GM21723 (cell line): ENCODE results near the gene EMSY.

Experiments used
- ATAC-seq: cut with Tn5 transposase; IDR thresholded peaks from one replicate; pipeline ENCODE4 v1.9.1; 2021; ENCODE audit warnings: mild to moderate bottlenecking, moderate library complexity; ENCODE audit not compliant: unreplicated experiment

The EMSY gene

DNA sequence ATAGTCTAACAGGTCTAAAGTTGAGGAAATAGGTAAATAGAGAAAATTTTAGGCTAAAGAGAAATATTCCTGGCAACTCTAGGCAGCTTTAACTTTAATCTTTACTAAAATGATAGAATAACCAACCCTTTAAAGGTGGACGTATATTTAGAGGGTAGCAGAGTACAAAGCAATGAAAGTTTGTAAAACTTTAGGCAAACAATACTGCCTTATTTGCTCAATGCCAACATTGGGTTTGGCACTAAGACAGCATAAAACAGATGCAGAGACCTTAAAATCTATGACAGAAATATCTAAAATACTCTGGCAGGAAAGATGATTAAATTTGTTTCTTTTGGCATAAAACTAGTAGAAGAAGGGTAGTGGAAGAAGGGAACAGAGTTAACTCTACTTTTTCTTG is 70.7 kb downstream of the EMSY start:
- no peak for ATAC-seq

DNA sequence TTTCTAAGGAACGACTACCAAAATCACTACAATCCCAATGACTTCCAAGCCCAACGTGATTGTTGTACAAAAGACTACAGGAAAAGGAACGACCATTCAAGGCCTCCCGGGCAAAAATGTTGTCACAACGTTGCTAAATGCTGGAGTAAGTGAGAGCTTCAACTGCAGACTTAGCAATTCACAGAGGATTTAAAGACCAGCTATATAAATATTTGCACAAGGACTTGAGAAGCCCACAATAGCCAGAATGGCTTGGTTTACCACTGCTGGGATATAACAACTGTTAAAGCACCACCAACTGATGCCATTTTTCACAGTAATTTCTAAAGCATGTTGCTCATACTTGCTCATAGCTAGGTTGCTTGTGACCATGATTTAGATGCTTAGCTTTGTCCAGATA is 78.3 kb downstream of the EMSY start:
- no peak for ATAC-seq

DNA sequence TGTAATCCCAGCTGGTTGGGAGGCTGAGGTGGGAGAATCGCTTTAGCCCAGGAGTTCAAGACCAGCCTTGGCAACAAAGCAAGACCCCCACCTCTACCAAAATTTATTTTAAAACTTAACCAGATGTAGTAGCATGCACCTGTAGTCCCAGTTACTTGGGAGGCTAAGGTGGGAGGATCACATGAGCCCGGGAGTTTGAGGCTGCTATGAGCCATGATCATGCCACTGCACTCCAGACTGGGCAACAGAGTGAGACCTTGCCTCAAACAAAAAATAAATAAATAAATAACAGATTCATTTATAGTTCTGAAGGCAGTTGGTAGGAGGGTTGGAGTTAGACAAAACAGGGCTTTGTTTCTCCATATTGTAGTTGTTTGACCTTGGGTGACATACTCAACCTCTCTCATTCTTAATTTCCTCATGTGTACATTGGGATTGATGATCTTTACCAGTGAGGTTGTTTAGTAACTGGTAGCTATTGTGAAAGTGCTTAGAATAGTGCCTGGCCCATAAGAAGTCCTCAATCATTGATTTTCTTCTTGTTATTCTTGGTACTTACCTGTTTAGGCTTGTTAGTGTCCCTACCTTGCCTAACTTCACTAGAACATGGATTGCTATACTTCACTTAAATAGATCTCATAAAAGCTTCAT is 79.1 kb downstream of the EMSY start:
- ATAC-seq: no peak

DNA sequence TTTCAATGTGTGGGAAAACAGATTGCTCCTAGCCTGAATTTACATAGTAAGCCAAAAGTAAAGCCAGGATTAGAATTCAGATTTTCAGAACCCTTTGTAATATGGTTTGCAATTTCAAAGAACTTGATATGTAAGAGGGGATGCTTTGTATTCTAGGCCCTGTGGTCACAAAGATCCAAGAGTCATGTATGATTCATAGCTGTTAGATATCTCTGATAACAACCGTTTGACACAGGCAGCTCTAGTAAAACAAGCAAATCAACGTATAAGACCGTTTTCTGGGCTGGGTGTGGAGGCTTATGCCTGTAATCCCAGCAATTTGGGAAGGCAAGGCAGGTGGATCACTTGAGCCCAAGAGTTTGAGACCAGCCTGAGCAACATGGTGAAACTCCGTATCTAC is 79.6 kb downstream of the EMSY start:
- no peak for ATAC-seq

DNA sequence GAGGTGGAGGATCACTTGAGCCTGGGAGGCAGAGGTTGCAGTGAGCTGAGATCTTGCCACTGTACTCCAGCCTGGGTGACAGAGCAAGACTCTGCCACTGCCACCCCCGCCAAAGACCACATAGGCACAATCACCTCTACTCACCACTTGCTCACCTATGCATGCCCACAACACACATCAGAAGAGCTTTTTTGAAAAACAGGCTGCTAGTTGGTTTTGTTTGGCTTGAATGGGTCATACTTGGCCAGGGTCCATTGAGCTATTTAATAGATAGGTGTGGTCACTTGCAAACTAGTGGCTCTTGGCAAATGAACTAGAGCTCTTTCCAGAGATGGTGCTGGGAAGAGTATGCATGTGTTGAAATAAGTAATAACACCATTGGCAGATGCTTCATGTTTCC is 80.1 kb downstream of the EMSY start:
- ATAC-seq: no peak

DNA sequence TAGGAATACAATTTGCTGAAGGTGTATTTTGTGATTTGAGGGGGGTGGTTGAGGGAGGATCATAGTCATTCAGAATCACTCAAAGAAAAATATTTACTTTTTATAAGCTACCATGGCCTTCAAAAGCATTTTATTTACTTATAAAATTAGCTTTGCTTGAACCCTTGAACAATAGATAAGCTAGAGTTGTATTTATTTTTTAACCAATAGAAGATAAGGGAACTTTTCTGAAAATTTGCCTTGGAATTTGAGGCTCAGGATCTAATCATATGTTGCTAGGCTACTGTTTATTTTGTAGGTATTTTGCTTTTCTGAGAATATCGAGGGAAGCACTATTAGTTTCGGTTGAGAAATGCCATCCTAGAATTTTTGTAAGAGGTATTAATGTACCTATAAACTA is 82.1 kb downstream of the EMSY start:
- no peak for ATAC-seq

- no peak for ATAC-seq
Measured at GRCh38 chr11:76542436-76542835, 97.6 kb downstream of the EMSY start.

DNA sequence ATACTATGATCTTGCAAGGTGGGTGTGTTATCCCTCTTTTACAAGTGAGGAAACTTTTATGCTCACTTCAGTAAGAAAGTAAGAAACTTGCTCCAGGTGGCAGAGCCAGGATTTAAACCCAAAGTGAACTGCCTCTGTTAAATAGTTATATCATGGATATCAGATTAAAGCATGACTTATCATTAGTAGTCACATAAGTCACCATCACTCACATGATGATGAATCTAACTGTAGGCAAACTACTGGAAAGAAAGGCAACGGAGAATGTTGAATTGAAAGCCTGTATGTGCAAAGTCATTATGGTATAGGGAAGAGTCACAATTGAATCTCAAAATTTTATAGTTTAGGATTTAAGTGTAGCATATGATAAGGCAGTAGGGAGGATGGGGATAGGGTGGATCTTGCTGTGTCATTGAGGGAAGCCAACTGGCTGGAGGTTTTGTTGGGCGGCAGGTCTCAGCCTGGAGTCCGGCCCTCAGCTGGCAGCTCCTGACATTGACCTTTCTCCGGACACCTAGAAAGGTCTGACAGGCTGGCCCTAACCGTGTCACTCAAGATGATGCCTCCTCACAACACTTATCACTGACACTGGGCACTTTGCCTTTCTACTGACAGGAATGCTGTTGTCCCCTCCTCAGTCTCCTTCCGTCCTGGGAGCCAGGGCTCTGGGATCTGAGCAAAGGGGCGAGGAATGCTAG is 98.3 kb downstream of the EMSY start:
- no peak for ATAC-seq

DNA sequence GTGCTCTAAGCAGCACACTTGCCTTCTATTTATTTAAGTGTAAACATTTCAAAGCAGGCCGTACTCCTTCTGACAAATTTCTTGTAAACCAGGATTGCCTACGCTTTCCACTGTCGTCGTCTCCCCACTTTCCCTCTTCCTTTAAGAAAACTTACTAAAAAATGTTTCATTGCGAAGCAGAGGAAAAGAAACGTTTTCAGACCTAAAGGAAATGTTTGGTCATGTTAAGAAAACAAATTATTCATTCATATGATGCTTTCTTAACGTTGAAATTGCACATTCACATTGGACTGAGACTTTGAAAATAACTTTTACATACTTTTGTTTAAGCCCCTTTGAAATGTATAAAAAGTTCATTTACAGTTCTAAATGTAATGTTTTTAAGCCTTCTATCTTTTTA is 106.0 kb downstream of the EMSY start:
- no peak for ATAC-seq

DNA sequence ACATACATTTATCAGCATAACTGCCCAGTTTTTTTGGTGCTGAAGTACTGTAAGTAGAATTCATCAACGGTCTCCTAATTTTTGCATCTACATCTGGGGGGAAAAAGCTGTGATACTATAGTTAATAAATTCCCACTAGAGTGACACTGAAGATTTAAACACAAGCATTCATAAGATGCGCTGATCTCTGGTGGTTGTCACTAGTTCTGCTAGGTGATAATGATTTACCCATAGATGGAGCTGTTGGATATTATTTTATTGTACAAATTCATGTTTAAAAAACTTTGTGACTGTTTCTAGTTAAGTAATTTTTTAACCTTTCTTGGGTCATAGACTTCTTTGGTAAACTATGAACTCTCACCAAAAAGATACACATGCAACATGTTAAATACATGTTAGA is 106.6 kb downstream of the EMSY start:
- no peak for ATAC-seq

GRCh38 chr11:76552987-76553386 is 108.2 kb downstream of the EMSY start:
- no peak for ATAC-seq

- no peak for ATAC-seq
Measured at GRCh38 chr11:76553554-76554476, 109.0 kb downstream of the EMSY start.

- ATAC-seq: no peak
Measured at GRCh38 chr11:76554767-76555166, 109.9 kb downstream of the EMSY start.

DNA sequence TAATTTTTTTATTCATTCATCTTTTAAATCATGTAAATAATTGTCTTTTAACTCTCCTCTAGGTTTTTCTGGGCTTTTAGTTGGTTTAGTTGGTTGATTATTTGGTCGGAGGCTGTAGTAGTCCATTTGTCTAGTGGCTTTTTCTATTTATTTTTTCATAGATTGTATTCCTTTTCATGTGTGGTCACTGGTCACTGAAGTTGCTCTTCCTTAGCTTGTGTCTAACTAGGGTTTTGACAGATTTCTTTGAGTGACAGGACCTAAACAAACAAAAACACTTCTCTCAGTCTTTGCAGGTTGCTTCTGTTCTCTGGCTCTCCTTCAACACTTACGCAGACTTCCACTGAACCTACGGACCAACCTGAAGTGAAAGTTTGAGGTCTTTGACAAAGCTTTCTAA is 112.6 kb downstream of the EMSY start:
- ATAC-seq: no peak

GRCh38 chr11:76558473-76558872 is 113.7 kb downstream of the EMSY start:
- ATAC-seq: no peak

DNA sequence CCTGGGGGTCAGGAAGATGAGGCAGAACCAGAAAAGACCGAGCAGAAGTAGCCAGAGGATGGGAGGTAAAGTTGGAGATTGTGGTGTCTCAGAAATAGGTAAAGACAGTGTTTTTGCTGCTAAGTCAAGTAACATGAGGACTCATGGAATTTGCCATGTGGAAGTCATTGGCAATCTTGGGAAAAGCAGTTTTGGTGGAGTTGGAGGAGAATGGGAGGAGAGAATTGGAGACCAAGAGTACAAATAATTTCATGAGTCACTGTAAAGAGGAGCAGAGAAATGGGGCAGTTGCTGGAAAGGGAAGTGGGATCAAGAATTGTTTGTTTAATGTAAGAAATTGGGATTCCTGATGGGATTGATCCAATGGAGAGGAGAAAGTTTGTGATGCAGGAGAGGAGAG is 114.1 kb downstream of the EMSY start:
- ATAC-seq: no peak

DNA sequence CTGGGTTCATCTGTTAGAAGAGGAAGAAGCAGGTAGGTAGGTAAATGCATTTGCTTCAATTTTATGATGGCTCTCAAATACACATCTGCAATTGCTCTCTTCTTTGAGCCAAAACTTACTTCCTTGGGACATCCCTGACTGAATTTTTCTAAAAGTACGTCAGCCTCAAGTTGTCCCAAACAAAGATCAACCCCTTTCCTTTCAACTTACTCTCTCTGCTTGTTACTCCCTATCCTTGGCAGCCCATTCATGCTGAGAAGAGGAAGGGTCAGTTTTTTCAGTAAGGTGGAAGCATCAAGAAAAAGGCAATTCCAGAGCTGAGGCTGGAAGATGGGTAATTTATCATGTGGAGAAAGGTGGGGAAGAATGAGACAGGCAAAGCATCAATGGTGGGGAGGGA is 114.5 kb downstream of the EMSY start:
- ATAC-seq: no peak

DNA sequence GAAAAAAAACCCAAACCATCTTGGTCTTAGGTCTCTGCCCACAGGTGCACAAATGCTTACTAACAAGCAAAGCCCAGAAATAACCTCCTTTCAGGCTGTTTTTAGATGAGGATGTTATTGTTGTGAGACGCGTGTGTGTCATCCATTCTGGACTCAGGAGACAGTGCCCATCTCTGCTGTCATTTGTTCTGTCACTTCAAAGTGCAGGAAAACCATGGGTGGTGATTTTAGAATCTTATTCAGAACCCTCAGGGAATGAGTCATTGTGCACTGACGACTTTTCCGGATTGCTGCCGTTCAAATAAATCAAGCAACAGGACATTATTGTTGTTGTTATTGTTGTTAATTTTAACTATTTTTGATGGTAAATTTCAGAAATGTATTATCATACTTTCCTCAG is 115.4 kb downstream of the EMSY start:
- no peak for ATAC-seq

GRCh38 chr11:76561245-76561644 is 116.4 kb downstream of the EMSY start:
- ATAC-seq: no peak

GRCh38 chr11:76562541-76562940 is 117.7 kb downstream of the EMSY start:
- ATAC-seq: no peak

GRCh38 chr11:76564364-76564763 is 119.5 kb downstream of the EMSY start:
- no peak for ATAC-seq

DNA sequence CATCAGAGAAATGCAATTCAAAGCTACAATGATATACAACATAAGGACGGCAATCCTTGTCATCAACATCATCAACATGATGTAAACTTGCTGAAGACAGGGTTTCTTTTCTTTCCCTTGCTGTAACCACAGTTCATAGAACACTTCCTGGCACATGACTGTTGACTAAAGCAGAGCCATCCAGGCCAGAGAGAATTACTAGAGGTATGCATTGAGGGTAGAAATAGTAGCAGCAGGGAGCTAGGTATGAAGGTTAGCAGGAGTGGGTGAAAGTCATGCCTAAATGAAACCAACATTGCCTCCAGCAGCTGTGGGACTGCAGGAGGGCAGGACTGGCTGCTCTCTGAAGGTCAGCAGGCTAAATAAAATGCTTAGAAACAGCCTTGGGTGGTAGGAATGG is 122.0 kb downstream of the EMSY start:
- ATAC-seq: no peak
